ENCODE data around the gene NOSTRIN.
"Not testable (repeated sequence)": the region's sequence is repeated elsewhere in the genome, so short reads cannot be mapped to it uniquely, and the experiment has no call there.

The NOSTRIN gene

GRCh38 chr2:168853471-168853870 lies 51.0 kb downstream of the NOSTRIN start:
- DNase-seq (ENCODE audit: extremely low spot score), result no peak
- no peak for TF ChIP-seq CTCF (IDR thresholded peaks at IDR 0.05; ENCODE audit: control extremely low read depth, extremely low read depth, low read depth, missing control alignments)
- CTCF ChIA-PET, result interaction anchor here (1.5 kb wide), 1 partner anchor 8 kb away, joined by 3 read pairs; no protein-coding TSS in a partner anchor
- POLR2A ChIA-PET, result no interaction called here

GRCh38 chr2:168854651-168855050 lies 52.2 kb downstream of the NOSTRIN start:
- no peak for DNase-seq (ENCODE audit: extremely low spot score)
- no peak for TF ChIP-seq CTCF (IDR thresholded peaks at IDR 0.05; ENCODE audit: control extremely low read depth, extremely low read depth, low read depth, missing control alignments)
- ChIA-PET CTCF (no interaction called here), POLR2A (no interaction called here)

- POLR2A ChIA-PET, result no interaction called here
- DNase-seq (ENCODE audit: extremely low spot score), result no peak
- CTCF ChIA-PET, result no interaction called here
- TF ChIP-seq CTCF (IDR thresholded peaks at IDR 0.05; ENCODE audit: control extremely low read depth, extremely low read depth, low read depth, missing control alignments), result no peak
These were observed 53.2 kb downstream of the NOSTRIN start for GRCh38 chr2:168855601-168856000.

- no peak for DNase-seq (ENCODE audit: extremely low spot score)
- POLR2A ChIA-PET, result no interaction called here
- CTCF ChIA-PET, result no interaction called here
- no peak for TF ChIP-seq CTCF (IDR thresholded peaks at IDR 0.05; ENCODE audit: control extremely low read depth, extremely low read depth, low read depth, missing control alignments)
These were observed 55.7 kb downstream of the NOSTRIN start for GRCh38 chr2:168858146-168858545.

GRCh38 chr2:168867164-168867563 lies 64.7 kb downstream of the NOSTRIN start:
- CTCF ChIA-PET; DNase-seq (ENCODE audit: extremely low spot score); POLR2A ChIA-PET: not testable (repeated sequence)

GRCh38 chr2:168870369-168870768 lies 67.9 kb downstream of the NOSTRIN start:
- CTCF ChIA-PET; POLR2A ChIA-PET; DNase-seq (ENCODE audit: extremely low spot score): not testable (repeated sequence)

- POLR2A ChIA-PET; CTCF ChIA-PET; DNase-seq (ENCODE audit: extremely low spot score): not testable (repeated sequence)
These were observed 68.4 kb downstream of the NOSTRIN start for GRCh38 chr2:168870824-168871223.

- POLR2A ChIA-PET, result no interaction called here
These were observed 72.1 kb downstream of the NOSTRIN start for GRCh38 chr2:168874368-168875054.

GRCh38 chr2:168882163-168882562 lies 79.7 kb downstream of the NOSTRIN start:
- POLR2A ChIA-PET; CTCF ChIA-PET; DNase-seq (ENCODE audit: extremely low spot score): not testable (repeated sequence)

More at GRCh38 chr2:168874368-168875054, 72.1 kb downstream of the NOSTRIN start:
- no peak for DNase-seq (ENCODE audit: extremely low spot score)
- CTCF ChIA-PET, result interaction anchor here (1.3 to 1.4 kb wide), 2 partner anchors 9 to 47 kb away, joined by 3 to 4 read pairs; no protein-coding TSS in a partner anchor
- TF ChIP-seq CTCF (IDR thresholded peaks at IDR 0.05; ENCODE audit: control extremely low read depth, extremely low read depth, low read depth, missing control alignments), result no peak
